ENCODE results near the gene MRPL28.
A peak's percentile ranks its signal among the peaks of the same experiment; 100 is the strongest.

DNA sequence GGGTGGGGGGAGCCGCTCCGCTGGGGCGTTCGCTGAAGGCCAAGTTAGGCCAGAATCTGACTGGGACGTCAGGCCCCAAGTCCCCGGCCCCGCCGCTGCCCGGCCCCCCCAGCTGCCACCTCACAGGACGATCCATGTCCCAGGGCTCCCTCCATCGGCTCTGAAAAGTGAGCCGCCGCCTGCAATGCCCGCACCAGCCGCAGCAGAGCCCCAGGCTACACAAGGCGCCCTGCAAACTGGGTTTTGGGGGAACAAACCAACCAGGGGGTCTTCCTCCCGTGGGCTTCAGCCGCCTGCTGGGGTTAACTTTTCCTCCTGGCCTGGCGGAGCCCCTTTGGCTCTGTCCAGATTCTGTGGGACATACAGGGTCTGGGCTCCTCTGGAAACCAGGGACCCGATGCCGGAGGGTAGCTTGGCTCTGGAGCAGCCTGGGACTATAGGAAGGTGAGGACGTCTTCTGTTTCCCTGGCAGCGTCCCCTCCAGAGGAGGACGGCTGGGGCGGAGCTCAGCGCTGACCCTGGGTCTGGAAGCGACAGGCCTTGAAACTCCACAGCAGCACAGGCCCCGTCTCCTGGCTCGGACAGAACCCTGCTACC, 27.5 kb upstream of the MRPL28 start:
- TF ChIP-seq, protein P1, sequence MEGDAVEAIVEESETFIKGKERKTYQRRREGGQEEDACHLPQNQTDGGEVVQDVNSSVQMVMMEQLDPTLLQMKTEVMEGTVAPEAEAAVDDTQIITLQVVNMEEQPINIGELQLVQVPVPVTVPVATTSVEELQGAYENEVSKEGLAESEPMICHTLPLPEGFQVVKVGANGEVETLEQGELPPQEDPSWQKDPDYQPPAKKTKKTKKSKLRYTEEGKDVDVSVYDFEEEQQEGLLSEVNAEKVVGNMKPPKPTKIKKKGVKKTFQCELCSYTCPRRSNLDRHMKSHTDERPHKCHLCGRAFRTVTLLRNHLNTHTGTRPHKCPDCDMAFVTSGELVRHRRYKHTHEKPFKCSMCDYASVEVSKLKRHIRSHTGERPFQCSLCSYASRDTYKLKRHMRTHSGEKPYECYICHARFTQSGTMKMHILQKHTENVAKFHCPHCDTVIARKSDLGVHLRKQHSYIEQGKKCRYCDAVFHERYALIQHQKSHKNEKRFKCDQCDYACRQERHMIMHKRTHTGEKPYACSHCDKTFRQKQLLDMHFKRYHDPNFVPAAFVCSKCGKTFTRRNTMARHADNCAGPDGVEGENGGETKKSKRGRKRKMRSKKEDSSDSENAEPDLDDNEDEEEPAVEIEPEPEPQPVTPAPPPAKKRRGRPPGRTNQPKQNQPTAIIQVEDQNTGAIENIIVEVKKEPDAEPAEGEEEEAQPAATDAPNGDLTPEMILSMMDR (conservative IDR thresholded peaks at IDR 0.05 in 1 of 2, IDR thresholded peaks at IDR 0.05 in 1 of 2; ENCODE audit: extremely low read depth in 1 of 2, insufficient read depth in 1 of 2, low read depth in 1 of 2, low read length in 2 of 2), result peak; percentile 2 to 4
- no peak for TF ChIP-seq EZH2 (IDR thresholded peaks at IDR 0.05; ENCODE audit: borderline replicate concordance, low read length)
